T47D (cell line): Measurements from ENCODE around the gene CBX7.

ENCODE experiments used
- DNase-seq, 2 experiments: peaks; one replicate each; pipeline versions ENCODE4 v3.0.0 to v3.0.0-alpha.2; 2011 to 2012; ENCODE audit warnings: low read depth in 1 of 2, low spot score in 1 of 2
- JUND ChIP-seq: IDR thresholded peaks from 2 replicates; pipeline ENCODE4 v1.6.1; 2012; ENCODE audit warnings: low read depth
- in situ Hi-C: cut with HindIII; loops from 2 replicates; pipeline ENCODE4 v1.10.0; 2016; ENCODE audit warnings: low sequenced_read_pairs, low pct_unique_long_range_greater_than_20kb

CBX7 gene

DNA sequence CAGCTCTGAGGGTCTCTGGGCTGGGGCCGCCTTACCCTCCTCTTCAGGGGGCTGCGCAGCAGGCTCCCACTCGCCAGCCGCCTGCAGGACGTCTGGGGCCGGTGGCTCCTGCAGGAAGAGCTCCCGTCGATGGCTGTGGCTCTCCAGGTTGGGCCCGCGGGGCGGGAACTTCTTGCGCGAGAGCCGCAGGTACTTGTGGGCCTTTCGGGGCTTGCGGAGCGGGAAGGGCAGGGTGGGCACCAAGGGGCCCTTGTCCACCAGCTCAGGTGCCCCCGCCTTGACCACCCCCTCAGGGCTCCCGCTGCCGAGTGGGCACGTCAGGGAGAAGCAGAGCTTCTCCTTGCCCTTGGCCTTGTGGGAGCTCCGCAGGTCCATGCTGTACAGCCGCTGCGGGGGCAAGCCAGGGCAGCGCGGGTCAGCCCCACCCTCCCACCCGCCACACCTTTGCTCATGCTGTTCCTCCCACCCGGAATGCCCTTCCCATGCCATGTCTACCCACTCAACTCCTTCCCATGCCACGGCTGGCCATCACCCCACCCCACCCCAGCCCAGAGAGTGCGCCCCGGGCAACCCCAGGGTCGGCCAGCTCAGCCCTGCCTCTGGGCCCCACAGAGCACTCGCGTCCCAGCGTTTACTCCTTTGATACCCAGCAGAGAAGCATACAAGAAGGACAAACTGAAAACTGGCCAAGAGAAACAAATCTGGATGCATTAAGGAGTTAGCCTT lies 18.0 kb downstream of the CBX7 start:
- TF ChIP-seq JUND = no peak
- in situ Hi-C loops = no loop called here
- DNase-seq = no peak

- DNase-seq = no peak
- TF ChIP-seq JUND = no peak
Observed at GRCh38 chr22:39133871-39134270, 18.6 kb downstream of the CBX7 start.

GRCh38 chr22:39132871-39133524 lies 19.5 kb downstream of the CBX7 start:
- in situ Hi-C loops = no loop called here
- no peak for TF ChIP-seq JUND
- no peak for DNase-seq

More at GRCh38 chr22:39133871-39134270, 18.6 kb downstream of the CBX7 start:
- in situ Hi-C loops = no loop called here

DNA sequence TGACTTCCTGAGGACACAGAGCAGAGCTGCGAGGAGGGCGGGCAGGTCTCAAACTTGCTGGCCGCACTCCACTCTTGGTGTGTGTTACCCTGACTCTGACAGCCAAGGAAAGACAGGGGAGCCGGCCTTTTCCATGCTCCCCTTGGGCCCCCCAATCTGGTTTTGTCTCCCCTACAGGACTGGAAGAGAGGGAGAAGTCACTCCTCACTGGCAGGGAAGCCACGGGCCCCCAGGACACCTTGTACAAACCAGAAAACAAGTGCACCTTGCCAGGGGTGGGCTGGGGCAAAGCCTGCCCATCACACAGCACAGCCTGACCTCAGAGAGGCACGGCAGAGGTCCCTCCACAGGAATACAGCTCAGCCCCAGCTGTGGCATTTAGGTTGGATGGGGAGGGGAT lies 20.2 kb downstream of the CBX7 start:
- DNase-seq = no peak
- in situ Hi-C loops = no loop called here
- no peak for TF ChIP-seq JUND

- no peak for DNase-seq
- no peak for TF ChIP-seq JUND
- in situ Hi-C loops = no loop called here
Observed at GRCh38 chr22:39130892-39131855, 21.3 kb downstream of the CBX7 start.

GRCh38 chr22:39130152-39130704 lies 22.3 kb downstream of the CBX7 start:
- no peak for DNase-seq
- in situ Hi-C loops = no loop called here
- no peak for TF ChIP-seq JUND

DNA sequence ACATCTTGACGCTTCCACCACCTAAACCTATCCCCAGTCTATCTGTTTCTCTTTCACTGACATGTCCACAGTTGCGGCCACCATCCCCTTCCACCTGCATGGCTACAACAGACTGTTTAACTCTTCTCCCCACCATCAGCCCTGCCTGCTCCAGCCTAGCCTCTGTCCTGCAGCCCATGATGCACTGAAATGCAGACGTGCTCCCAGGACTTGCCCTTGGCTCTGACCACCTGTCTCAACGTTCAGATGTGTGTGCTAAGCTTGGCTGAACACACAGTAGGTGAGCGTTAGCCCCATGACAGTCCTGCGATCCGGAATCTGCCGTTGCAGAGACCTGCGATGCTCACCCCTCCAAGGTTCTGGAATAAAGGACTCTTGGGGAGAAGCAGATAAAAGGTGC lies 22.7 kb downstream of the CBX7 start:
- DNase-seq = no peak
- in situ Hi-C loops = no loop called here
- TF ChIP-seq JUND = no peak

GRCh38 chr22:39129081-39129480 lies 23.4 kb downstream of the CBX7 start:
- no peak for TF ChIP-seq JUND
- in situ Hi-C loops = no loop called here
- DNase-seq = no peak

- no peak for TF ChIP-seq JUND
- no peak for DNase-seq
- in situ Hi-C loops = no loop called here
Observed at GRCh38 chr22:39128508-39128907, 24.0 kb downstream of the CBX7 start.

DNA sequence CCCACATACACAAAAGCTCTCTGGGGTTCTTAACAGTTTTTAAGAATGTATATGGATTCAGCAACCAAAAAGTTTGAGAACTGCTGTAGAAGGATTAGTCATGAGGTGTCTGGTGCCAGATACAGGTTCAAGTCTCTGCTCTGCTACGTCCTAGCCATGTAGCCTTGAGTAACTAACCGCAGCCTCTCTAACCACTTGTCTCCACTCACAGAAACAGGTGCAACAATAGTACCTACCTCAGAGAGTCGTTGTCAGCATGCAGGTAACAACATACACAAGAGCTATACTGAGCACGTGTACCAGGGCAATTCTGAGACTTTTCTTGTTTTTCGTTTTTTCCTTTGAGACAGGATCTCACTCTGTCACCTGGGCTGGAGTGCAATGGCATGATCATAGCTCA lies 26.9 kb downstream of the CBX7 start:
- DNase-seq = no peak
- no peak for TF ChIP-seq JUND
- in situ Hi-C loops = no loop called here

GRCh38 chr22:39123751-39124581 lies 28.5 kb downstream of the CBX7 start:
- TF ChIP-seq JUND = no peak
- no peak for DNase-seq
- in situ Hi-C loops = no loop called here

DNA sequence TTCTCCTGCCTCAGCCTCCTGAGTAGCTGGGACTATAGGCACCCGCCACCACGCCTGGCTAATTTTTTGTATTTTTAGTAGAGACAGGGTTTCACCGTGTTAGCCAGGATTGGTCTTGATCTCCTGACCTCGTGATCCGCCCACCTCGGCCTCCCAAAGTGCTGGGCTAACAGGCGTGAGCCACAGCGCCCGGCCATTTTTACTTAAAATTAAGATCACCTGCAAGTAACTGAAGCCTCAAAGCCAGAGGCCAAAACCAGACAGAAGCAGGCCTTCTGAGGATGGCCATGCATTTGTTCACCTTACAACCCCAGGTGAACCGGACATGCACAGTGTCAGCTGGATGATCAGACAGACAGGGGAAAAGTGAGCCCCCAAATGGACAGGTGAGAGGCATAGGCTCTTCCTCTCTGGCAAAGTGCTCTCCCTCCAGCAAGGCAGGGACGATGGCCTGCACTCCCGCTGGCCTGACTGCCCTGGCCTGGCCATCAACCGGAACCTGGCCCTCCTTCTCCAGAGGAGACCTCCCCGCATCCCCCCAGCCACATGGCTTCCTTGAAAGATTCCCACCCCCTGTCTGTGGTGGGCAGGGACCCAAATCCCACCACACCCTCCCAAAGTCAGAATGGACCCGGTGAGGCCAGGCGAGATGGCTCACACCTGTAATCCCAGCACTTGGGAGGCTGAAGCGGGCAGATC lies 29.6 kb downstream of the CBX7 start:
- in situ Hi-C loops = no loop called here
- DNase-seq = no peak
- TF ChIP-seq JUND = no peak
